MCF 10A (cell line): ENCODE data around the gene C8G. TPM values are rescaled to one million over a fixed set of nuclear protein-coding genes. Genes with fewer than 3 reads are reported as not detected.

Experiments used
- BruUV-seq: library from RNA; stranded (reverse); fragments of 400-500 nt; replicated peaks from 2 replicates; lab custom pipeline; 2021; lab: Mats Ljungman, UMichigan
- CTCF ChIA-PET: fragments of 300-600 bp; sonication (Branson Sonifier 250); formaldehyde crosslinking; extraction: SDS; loops from one replicate; lab custom pipeline; 2021; ENCODE audit warnings: antibody characterized with exemption, inconsistent platforms; lab: Yijun Ruan, JAX
- POLR2A ChIA-PET: fragments of 300-600, 350-650 bp; sonication (Branson Sonifier 250); formaldehyde crosslinking; extraction: SDS; loops from one replicate; lab custom pipeline; 2020; ENCODE audit warnings: antibody characterized with exemption, inconsistent platforms; lab: Yijun Ruan, JAX
- DNase-seq: peaks from one replicate; pipeline ENCODE4 v3.0.0-alpha.2; 2018; ENCODE audit not compliant: unreplicated experiment
- H3K27ac Mint-ChIP-seq: one replicate; pipeline ENCODE4 v1.8.0; 2022; ENCODE audit warnings: mild to moderate bottlenecking, low read depth, mixed read lengths; ENCODE audit not compliant: unreplicated experiment
- H3K27me3 Mint-ChIP-seq: one replicate; pipeline ENCODE4 v1.8.0; 2022; ENCODE audit warnings: mixed read lengths; ENCODE audit not compliant: insufficient read depth, unreplicated experiment
- H3K36me3 Mint-ChIP-seq: one replicate; pipeline ENCODE4 v1.8.0; 2022; ENCODE audit warnings: mild to moderate bottlenecking, moderate library complexity, mixed read lengths; ENCODE audit not compliant: insufficient read depth, unreplicated experiment
- H3K4me1 Mint-ChIP-seq: one replicate; pipeline ENCODE4 v1.8.0; 2022; ENCODE audit warnings: mixed read lengths; ENCODE audit not compliant: insufficient read depth, unreplicated experiment
- H3K4me3 Mint-ChIP-seq: one replicate; pipeline ENCODE4 v1.8.0; 2022; ENCODE audit warnings: mild to moderate bottlenecking, moderate library complexity, mixed read lengths; ENCODE audit not compliant: unreplicated experiment
- H3K9me3 Mint-ChIP-seq: one replicate; pipeline ENCODE4 v1.8.0; 2022; ENCODE audit warnings: mixed read lengths; ENCODE audit not compliant: unreplicated experiment
- intact Hi-C: fragments of 100-400 bp; cut with micrococcal nuclease; formaldehyde crosslinking; loops from 2 replicates; pipeline ENCODE4 v1.14.1; 2022
- total RNA-seq: library from RNA; stranded (reverse); gene quantifications from 2 replicates; pipeline ENCODE4 v1.2.3, GENCODE V29; 2022
- TF ChIP-seq, protein P1 (sequence below): fragments of 200-600 bp; IDR thresholded peaks from one replicate; pipeline ENCODE4 v1.8.0; 2022; ENCODE audit warnings: antibody characterized with exemption, mild to moderate bottlenecking; ENCODE audit not compliant: unreplicated experiment

Gene C8G
- total RNA-seq, 1 experiment from 2014 or later, result 1.0 TPM

GRCh38 chr9:136899196-136899595 is 45.8 kb upstream of the C8G start:
- ChIA-PET CTCF (interaction anchor here (1.3 kb wide), 1 partner anchor 56 kb away, joined by 3 read pairs; the partner anchor contains the start of gene AJM1), POLR2A (interaction anchor here (1.0 kb wide), 1 partner anchor 13 kb away, joined by 6 read pairs; the partner anchor contains the start of gene TRAF2)
- intact Hi-C loops, result no loop called here
- Mint-ChIP-seq H3K27me3 (no peaks in the 10 kb centered on the region), H3K4me3 (no peak overlapping the region), H3K4me1 (peaks cover 19% of the 10 kb centered on the region), H3K27ac (no peak overlapping the region), H3K9me3 (no peaks in the 10 kb centered on the region), H3K36me3 (peaks cover 69% of the 10 kb centered on the region)
- TF ChIP-seq, protein P1, sequence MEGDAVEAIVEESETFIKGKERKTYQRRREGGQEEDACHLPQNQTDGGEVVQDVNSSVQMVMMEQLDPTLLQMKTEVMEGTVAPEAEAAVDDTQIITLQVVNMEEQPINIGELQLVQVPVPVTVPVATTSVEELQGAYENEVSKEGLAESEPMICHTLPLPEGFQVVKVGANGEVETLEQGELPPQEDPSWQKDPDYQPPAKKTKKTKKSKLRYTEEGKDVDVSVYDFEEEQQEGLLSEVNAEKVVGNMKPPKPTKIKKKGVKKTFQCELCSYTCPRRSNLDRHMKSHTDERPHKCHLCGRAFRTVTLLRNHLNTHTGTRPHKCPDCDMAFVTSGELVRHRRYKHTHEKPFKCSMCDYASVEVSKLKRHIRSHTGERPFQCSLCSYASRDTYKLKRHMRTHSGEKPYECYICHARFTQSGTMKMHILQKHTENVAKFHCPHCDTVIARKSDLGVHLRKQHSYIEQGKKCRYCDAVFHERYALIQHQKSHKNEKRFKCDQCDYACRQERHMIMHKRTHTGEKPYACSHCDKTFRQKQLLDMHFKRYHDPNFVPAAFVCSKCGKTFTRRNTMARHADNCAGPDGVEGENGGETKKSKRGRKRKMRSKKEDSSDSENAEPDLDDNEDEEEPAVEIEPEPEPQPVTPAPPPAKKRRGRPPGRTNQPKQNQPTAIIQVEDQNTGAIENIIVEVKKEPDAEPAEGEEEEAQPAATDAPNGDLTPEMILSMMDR, result no peak
- no peak for DNase-seq
- no TSS peak for BruUV-seq

GRCh38 chr9:136900556-136900955 is 44.5 kb upstream of the C8G start:
- H3K36me3 Mint-ChIP-seq, result peaks cover 65% of the 10 kb centered on the region
- peaks cover 19% of the 10 kb centered on the region for H3K4me1 Mint-ChIP-seq
- DNase-seq, result no peak
- H3K27me3 Mint-ChIP-seq, result no peaks in the 10 kb centered on the region
- H3K4me3 Mint-ChIP-seq, result peak overlapping the region; percentile 55
- ChIA-PET POLR2A (interaction anchor here (0.9 to 3.2 kb wide), 4 partner anchors 14 to 47 kb away, joined by 3 to 28 read pairs (median 6); partner anchors contain the start of gene TRAF2), CTCF (interaction anchor here (0.5 kb wide), 1 partner anchor 129 kb away, joined by 3 read pairs; no protein-coding TSS in a partner anchor)
- intact Hi-C loops, result no loop called here
- peak overlapping the region; percentile 87 for H3K27ac Mint-ChIP-seq
- BruUV-seq, result no TSS peak
- TF ChIP-seq, protein P1, result no peak
- no peaks in the 10 kb centered on the region for H3K9me3 Mint-ChIP-seq

DNA sequence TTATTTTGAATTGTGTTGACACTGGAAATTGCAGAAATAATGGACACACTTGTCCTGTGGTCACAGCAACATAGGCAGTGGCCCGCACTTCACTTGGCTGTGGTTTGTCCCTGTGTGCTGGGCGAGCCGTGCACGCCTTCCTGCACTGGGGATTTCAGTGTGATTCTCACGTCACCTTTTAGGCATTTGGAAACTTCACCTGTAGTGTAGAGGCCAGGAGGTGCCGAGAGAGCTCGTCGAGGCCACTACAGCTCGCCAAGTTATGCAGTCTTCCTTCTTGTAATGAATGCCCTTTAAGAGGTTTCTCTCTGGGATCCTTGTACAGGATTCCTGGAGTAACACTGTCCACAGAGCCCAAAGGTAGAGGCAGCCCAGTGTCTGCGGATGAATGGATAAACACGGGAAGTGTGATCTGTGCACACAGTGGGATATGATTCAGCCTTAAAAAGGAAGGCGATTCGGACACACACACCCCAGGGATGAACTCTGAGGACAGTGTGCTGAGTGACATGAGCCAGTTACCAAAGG is 44.0 kb upstream of the C8G start:
- BruUV-seq, result no TSS peak
- CTCF ChIA-PET, result interaction anchor here (0.5 to 1.9 kb wide), 2 partner anchors 13 to 129 kb away, joined by 3 to 6 read pairs; no protein-coding TSS in a partner anchor
- H3K4me3 Mint-ChIP-seq, result peak overlapping the region; percentile 55
- intact Hi-C loops, result no loop called here
- no peak for DNase-seq
- TF ChIP-seq, protein P1, result no peak
- POLR2A ChIA-PET, result interaction anchor here (0.9 to 3.2 kb wide), 5 partner anchors 14 to 93 kb away, joined by 3 to 28 read pairs (median 6); partner anchors contain the start of genes RABL6 and TRAF2
- H3K9me3 Mint-ChIP-seq, result no peaks in the 10 kb centered on the region
- H3K27ac Mint-ChIP-seq, result peak overlapping the region; percentile 87
- H3K36me3 Mint-ChIP-seq, result peaks cover 66% of the 10 kb centered on the region
- H3K27me3 Mint-ChIP-seq, result no peaks in the 10 kb centered on the region
- peaks cover 19% of the 10 kb centered on the region for H3K4me1 Mint-ChIP-seq

- TF ChIP-seq, protein P1, result no peak
- Mint-ChIP-seq H3K4me3 (peak overlapping the region; percentile 55), H3K4me1 (peaks cover 19% of the 10 kb centered on the region), H3K36me3 (peaks cover 65% of the 10 kb centered on the region), H3K27me3 (no peaks in the 10 kb centered on the region), H3K9me3 (no peaks in the 10 kb centered on the region), H3K27ac (peak overlapping the region; percentile 87)
- intact Hi-C loops, result no loop called here
- peak; percentile 47 for DNase-seq
- POLR2A ChIA-PET, result interaction anchor here (0.5 to 3.2 kb wide), 9 partner anchors 15 to 174 kb away, joined by 3 to 28 read pairs (median 4); partner anchors contain the start of genes FBXW5, RABL6 and TRAF2
- BruUV-seq, result no TSS peak
- CTCF ChIA-PET, result interaction anchor here (0.9 to 1.9 kb wide), 5 partner anchors 13 to 166 kb away, joined by 3 to 7 read pairs (median 3); no protein-coding TSS in a partner anchor
Measured at GRCh38 chr9:136901516-136902258, 43.4 kb upstream of the C8G start.
